HepG2 (cell line): ENCODE results near the gene C17orf58. TPM values are rescaled to one million over a fixed set of nuclear protein-coding genes. Genes with fewer than 3 reads are reported as not detected.

ENCODE experiments used
- ARNTL ChIP-seq: sonication (generic); formaldehyde crosslinking; IDR thresholded peaks from 2 replicates; pipeline ENCODE4 v1.4.0; 2020; ENCODE audit warnings: mild to moderate bottlenecking, missing genetic modification reagents
- BCLAF1 ChIP-seq: fragments of 450-650 bp; IDR thresholded peaks from 2 replicates; pipeline ENCODE4 v1.6.1; 2017; ENCODE audit warnings: mild to moderate bottlenecking
- BORCS8-MEF2B ChIP-seq: sonication (generic); formaldehyde crosslinking; IDR thresholded peaks from 2 replicates; pipeline ENCODE4 v1.8.0; 2022; ENCODE audit warnings: mild to moderate bottlenecking, missing genetic modification reagents
- GATAD1 ChIP-seq: IDR thresholded peaks from 2 replicates; pipeline ENCODE4 v1.6.1; 2016; ENCODE audit warnings: missing genetic modification reagents, missing compliant biosample characterization
- HES4 ChIP-seq: sonication (generic); formaldehyde crosslinking; IDR thresholded peaks from 2 replicates; pipeline ENCODE4 v1.9.0; 2021; ENCODE audit warnings: mild to moderate bottlenecking, missing genetic modification reagents, borderline replicate concordance
- HOXA9 ChIP-seq: sonication (generic); formaldehyde crosslinking; IDR thresholded peaks from 2 replicates; pipeline ENCODE4 v1.8.1; 2022; ENCODE audit warnings: missing genetic modification reagents, mild to moderate bottlenecking, moderate library complexity, borderline replicate concordance
- HOXD1 ChIP-seq: sonication (generic); formaldehyde crosslinking; IDR thresholded peaks from 2 replicates; pipeline ENCODE4 v1.5.0; 2020; ENCODE audit warnings: missing genetic modification reagents
- MTF1 ChIP-seq: sonication (generic); formaldehyde crosslinking; IDR thresholded peaks from 2 replicates; pipeline ENCODE4 v1.5.0; 2020; ENCODE audit warnings: missing genetic modification reagents
- RFX3 ChIP-seq: IDR thresholded peaks from 2 replicates; pipeline ENCODE4 v1.6.1; 2016; ENCODE audit warnings: missing biosample characterization, missing genetic modification reagents
- SUZ12 ChIP-seq: fragments of 150-350 bp; IDR thresholded peaks from 2 replicates; pipeline ENCODE4 v1.6.1; 2014; ENCODE audit warnings: low read depth, low read length
- TGIF2 ChIP-seq: IDR thresholded peaks from 2 replicates; pipeline ENCODE4 v1.6.1; 2016; ENCODE audit warnings: control low read depth, missing compliant biosample characterization
- U2AF1 ChIP-seq: fragments of 200-400 bp; formaldehyde crosslinking; optimal IDR thresholded peaks from 2 replicates; pipeline ENCODE3; 2017; ENCODE audit warnings: mild to moderate bottlenecking, low read depth, low read length
- YY1 ChIP-seq: IDR thresholded peaks from 2 replicates; pipeline ENCODE4 v1.6.1; 2011; ENCODE audit warnings: low read length, low read depth, moderate library complexity, mild to moderate bottlenecking; ENCODE audit not compliant: insufficient read depth, insufficient replicate concordance
- ZNF468 ChIP-seq: sonication (generic); formaldehyde crosslinking; IDR thresholded peaks from 2 replicates; pipeline ENCODE4 v1.8.0; 2022; ENCODE audit warnings: mild to moderate bottlenecking, moderate library complexity, missing genetic modification reagents
- ZXDC ChIP-seq: sonication (generic); formaldehyde crosslinking; IDR thresholded peaks from 2 replicates; pipeline ENCODE4 v1.5.0; 2020; ENCODE audit warnings: mild to moderate bottlenecking, missing genetic modification reagents
- polyA plus RNA-seq, 8 experiments: library from polyadenylated mRNA; depleted of rRNA in 3 of 8; stranded (reverse) in 7 of 8; unstranded in 1 of 8; fragments of >200 nt; fragmentation: Illumina TruSeq in 4 of 8; extraction: Trizol in 4 of 8; gene quantifications; 2 replicates each; pipeline versions ENCODE4 v1.2.1 to v1.2.3, GENCODE V29; 2011 to 2016; ENCODE audit warnings: low read depth in 4 of 8, missing spikeins in 1 of 8, mixed read lengths in 1 of 8; ENCODE audit not compliant: insufficient read depth in 1 of 8
- total RNA-seq, 5 experiments: library from RNA; depleted of rRNA; stranded (reverse); fragments of >200 nt; fragmentation: Illumina TruSeq; extraction: Trizol; gene quantifications; 2 replicates each; pipeline ENCODE4 v1.2.3, GENCODE V29; 2016; ENCODE audit warnings: low read depth in 1 of 5
- TF ChIP-seq, protein P1 (sequence below): sonication (generic); formaldehyde crosslinking; IDR thresholded peaks from 2 replicates; pipeline ENCODE4 v1.4.0; 2020; ENCODE audit warnings: missing genetic modification reagents, borderline replicate concordance

The C17orf58 gene
- total and polyA plus RNA-seq, 2 of the 13 experiments (the other 11 are each of a cell fraction or from before 2014, with no cell fraction given) = 15.6 to 15.8 TPM

GRCh38 chr17:68019675-68020408 lies 23.6 kb upstream of the C17orf58 start (continued):
- TF ChIP-seq, protein P1, sequence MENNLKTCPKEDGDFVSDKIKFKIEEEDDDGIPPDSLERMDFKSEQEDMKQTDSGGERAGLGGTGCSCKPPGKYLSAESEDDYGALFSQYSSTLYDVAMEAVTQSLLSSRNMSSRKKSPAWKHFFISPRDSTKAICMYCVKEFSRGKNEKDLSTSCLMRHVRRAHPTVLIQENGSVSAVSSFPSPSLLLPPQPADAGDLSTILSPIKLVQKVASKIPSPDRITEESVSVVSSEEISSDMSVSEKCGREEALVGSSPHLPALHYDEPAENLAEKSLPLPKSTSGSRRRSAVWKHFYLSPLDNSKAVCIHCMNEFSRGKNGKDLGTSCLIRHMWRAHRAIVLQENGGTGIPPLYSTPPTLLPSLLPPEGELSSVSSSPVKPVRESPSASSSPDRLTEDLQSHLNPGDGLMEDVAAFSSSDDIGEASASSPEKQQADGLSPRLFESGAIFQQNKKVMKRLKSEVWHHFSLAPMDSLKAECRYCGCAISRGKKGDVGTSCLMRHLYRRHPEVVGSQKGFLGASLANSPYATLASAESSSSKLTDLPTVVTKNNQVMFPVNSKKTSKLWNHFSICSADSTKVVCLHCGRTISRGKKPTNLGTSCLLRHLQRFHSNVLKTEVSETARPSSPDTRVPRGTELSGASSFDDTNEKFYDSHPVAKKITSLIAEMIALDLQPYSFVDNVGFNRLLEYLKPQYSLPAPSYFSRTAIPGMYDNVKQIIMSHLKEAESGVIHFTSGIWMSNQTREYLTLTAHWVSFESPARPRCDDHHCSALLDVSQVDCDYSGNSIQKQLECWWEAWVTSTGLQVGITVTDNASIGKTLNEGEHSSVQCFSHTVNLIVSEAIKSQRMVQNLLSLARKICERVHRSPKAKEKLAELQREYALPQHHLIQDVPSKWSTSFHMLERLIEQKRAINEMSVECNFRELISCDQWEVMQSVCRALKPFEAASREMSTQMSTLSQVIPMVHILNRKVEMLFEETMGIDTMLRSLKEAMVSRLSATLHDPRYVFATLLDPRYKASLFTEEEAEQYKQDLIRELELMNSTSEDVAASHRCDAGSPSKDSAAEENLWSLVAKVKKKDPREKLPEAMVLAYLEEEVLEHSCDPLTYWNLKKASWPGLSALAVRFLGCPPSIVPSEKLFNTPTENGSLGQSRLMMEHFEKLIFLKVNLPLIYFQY (CRISPR knock-in tag) = peak; percentile 100
- TF ChIP-seq HOXD1 (CRISPR knock-in tag) = no peak; the same call in none of the 2 replicates
- TF ChIP-seq TGIF2 (CRISPR knock-in tag) = peak; percentile 81
- peak; percentile 90 for TF ChIP-seq YY1
- peak; percentile 96 for TF ChIP-seq HES4 (CRISPR knock-in tag)
- peak; percentile 91 for TF ChIP-seq MTF1 (CRISPR knock-in tag)
- no peak for TF ChIP-seq BCLAF1
- peak; percentile 96 for TF ChIP-seq ZXDC (CRISPR knock-in tag)
- TF ChIP-seq SUZ12 = no peak
- TF ChIP-seq ARNTL (CRISPR knock-in tag) = peak; percentile 81
- TF ChIP-seq HOXA9 (CRISPR knock-in tag) = peak; percentile 96
- TF ChIP-seq U2AF1 = no peak
- TF ChIP-seq RFX3 (CRISPR knock-in tag) = no peak; the same call in 1 of the 2 replicates
- peak; percentile 74 for TF ChIP-seq GATAD1 (CRISPR knock-in tag)
- no peak for TF ChIP-seq ZNF468 (CRISPR knock-in tag)
- TF ChIP-seq BORCS8-MEF2B (CRISPR knock-in tag) = peak; percentile 93
